Midbrain (tissue), 1 donor: ENCODE data around the gene PARP11.

Experiments used
- DNase-seq: peaks from one replicate; lab custom pipeline; 2025; lab: John Stamatoyannopoulos, UW

The PARP11 gene

GRCh38 chr12:3770891-3771290 lies 102.3 kb downstream of the PARP11 start:
- no peak for DNase-seq

- no peak for DNase-seq
These were observed 104.2 kb downstream of the PARP11 start for GRCh38 chr12:3768911-3769447.

DNA sequence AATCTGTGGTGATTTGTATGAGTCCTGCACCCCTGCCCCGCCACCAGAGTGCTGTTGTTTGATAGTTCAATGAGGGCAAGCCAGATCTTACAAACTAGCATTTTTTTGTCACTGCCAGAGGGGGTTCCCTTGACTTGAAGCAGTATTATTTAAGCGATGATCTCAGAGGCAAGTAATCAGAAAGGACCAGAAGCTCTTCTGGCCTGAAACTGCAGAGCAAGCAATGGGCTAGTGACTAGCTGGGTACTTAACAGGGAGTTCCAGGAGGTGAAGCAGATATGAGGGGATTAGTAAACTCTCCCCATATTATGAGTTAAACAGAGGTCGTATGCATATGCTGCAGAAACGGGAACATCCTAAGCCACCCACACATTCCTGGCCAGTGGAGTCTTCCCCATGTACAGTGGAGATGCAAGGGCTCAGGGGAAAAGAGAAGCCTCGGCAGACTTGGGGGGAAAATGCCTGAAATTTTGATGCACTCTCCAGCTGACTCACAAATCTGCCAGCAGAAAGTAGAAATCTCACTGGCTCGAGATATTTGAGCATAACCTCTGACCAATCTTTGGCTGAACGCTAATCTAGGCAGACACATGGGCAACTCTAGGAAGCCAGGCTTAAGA lies 112.0 kb downstream of the PARP11 start:
- DNase-seq = no peak

DNA sequence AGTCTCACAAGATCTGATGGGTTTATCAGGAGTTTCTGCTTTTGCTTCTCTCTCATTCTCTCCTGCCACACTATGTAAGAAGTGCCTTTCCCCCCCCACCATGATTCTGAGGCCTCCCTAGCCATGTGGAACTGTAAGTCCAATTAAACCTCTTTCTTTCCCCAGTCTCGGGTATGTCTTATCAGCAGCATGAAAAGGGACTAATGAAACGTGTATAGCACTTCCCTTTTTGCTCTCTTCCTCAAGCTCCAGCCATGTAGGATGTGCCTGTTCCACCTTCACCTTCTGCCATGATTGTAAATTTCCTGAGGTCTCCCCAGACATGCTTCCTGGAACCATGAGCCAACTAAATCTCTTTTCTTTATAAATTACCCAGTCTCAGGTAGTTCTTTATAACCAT lies 113.3 kb downstream of the PARP11 start:
- no peak for DNase-seq
